ENCODE measurements around the gene KCNK16.

GRCh38 chr6:39302011-39302410 is 20.5 kb downstream of the KCNK16 start:
- TF ChIP-seq, protein P1, sequence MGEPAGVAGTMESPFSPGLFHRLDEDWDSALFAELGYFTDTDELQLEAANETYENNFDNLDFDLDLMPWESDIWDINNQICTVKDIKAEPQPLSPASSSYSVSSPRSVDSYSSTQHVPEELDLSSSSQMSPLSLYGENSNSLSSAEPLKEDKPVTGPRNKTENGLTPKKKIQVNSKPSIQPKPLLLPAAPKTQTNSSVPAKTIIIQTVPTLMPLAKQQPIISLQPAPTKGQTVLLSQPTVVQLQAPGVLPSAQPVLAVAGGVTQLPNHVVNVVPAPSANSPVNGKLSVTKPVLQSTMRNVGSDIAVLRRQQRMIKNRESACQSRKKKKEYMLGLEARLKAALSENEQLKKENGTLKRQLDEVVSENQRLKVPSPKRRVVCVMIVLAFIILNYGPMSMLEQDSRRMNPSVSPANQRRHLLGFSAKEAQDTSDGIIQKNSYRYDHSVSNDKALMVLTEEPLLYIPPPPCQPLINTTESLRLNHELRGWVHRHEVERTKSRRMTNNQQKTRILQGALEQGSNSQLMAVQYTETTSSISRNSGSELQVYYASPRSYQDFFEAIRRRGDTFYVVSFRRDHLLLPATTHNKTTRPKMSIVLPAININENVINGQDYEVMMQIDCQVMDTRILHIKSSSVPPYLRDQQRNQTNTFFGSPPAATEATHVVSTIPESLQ (CRISPR knock-in tag; conservative IDR thresholded peaks at IDR 0.05), result no peak
- TF ChIP-seq, protein P2, sequence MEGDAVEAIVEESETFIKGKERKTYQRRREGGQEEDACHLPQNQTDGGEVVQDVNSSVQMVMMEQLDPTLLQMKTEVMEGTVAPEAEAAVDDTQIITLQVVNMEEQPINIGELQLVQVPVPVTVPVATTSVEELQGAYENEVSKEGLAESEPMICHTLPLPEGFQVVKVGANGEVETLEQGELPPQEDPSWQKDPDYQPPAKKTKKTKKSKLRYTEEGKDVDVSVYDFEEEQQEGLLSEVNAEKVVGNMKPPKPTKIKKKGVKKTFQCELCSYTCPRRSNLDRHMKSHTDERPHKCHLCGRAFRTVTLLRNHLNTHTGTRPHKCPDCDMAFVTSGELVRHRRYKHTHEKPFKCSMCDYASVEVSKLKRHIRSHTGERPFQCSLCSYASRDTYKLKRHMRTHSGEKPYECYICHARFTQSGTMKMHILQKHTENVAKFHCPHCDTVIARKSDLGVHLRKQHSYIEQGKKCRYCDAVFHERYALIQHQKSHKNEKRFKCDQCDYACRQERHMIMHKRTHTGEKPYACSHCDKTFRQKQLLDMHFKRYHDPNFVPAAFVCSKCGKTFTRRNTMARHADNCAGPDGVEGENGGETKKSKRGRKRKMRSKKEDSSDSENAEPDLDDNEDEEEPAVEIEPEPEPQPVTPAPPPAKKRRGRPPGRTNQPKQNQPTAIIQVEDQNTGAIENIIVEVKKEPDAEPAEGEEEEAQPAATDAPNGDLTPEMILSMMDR (CRISPR knock-in tag; IDR thresholded peaks at IDR 0.05), result no peak
- TF ChIP-seq EZH2 (conservative IDR thresholded peaks at IDR 0.05; ENCODE audit: low read depth, low read length), result no peak
- TF ChIP-seq LCORL (IDR thresholded peaks at IDR 0.05), result no peak
- no peak for TF ChIP-seq LCORL (CRISPR knock-in tag; IDR thresholded peaks at IDR 0.05)
- no peak for TF ChIP-seq SRSF9 (IDR thresholded peaks at IDR 0.05; ENCODE audit: borderline replicate concordance, insufficient read depth, low read depth, low read length, poor library complexity, severe bottlenecking)
- no peak for TF ChIP-seq POLR2A (IDR thresholded peaks at IDR 0.05; ENCODE audit: insufficient read depth in 1 of 2, low read depth in 2 of 2, low read length in 2 of 2)
- no peak for TF ChIP-seq PITX1 (CRISPR knock-in tag; IDR thresholded peaks at IDR 0.05)
- no peak for TF ChIP-seq ZBTB33 (CRISPR knock-in tag; IDR thresholded peaks at IDR 0.05)
- no peak for TF ChIP-seq NFYC (CRISPR knock-in tag; IDR thresholded peaks at IDR 0.05)
- no peak for TF ChIP-seq NR2C2 (CRISPR knock-in tag; IDR thresholded peaks at IDR 0.05; ENCODE audit: borderline replicate concordance)
- TF ChIP-seq SUZ12 (IDR thresholded peaks at IDR 0.05; ENCODE audit: low read depth, low read length), result no peak
- no peak for TF ChIP-seq FLYWCH1 (CRISPR knock-in tag; IDR thresholded peaks at IDR 0.05)

Data from HepG2 (cell line).